GM12873 (cell line): ENCODE data around the gene OTOF.

Source experiments
- CTCF ChIP-seq: IDR thresholded peaks from 2 replicates; pipeline ENCODE4 v1.5.1; 2012; ENCODE audit warnings: low read depth, mild to moderate bottlenecking, moderate library complexity, low read length, control low read depth; ENCODE audit not compliant: insufficient read depth; ENCODE audit errors: missing control alignments

Gene OTOF

GRCh38 chr2:26469092-26469710 lies 8.7 kb downstream of the OTOF start:
- peak; percentile 81 for TF ChIP-seq CTCF

- TF ChIP-seq CTCF = no peak
These were observed 11.1 kb downstream of the OTOF start for GRCh38 chr2:26466662-26467310.

DNA sequence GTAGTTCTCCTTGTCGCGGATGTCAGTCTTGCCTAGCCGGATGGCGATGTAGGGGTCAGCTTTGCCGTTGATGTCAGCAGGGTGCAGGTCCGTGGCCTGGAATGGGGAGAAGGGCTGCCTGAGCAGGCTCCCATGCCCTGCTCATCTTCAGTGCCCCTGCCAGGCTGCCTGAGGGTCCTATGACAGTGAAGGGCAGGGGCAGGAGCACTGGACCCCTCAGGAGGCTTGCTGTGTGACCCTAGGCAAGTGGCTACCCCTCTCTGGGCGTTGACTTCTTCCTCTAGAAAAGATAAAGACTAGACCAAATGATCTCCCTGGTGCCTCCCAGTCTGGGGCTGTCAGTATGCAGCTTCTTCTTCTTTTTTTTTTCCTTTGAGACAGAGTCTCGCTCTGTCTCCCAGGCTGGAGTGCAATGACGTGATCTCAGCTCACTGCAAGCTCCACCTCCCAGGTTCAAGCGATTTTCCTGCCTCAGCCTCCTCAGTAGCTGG lies 11.9 kb downstream of the OTOF start:
- no peak for TF ChIP-seq CTCF

GRCh38 chr2:26465266-26465925 lies 12.5 kb downstream of the OTOF start:
- no peak for TF ChIP-seq CTCF

DNA sequence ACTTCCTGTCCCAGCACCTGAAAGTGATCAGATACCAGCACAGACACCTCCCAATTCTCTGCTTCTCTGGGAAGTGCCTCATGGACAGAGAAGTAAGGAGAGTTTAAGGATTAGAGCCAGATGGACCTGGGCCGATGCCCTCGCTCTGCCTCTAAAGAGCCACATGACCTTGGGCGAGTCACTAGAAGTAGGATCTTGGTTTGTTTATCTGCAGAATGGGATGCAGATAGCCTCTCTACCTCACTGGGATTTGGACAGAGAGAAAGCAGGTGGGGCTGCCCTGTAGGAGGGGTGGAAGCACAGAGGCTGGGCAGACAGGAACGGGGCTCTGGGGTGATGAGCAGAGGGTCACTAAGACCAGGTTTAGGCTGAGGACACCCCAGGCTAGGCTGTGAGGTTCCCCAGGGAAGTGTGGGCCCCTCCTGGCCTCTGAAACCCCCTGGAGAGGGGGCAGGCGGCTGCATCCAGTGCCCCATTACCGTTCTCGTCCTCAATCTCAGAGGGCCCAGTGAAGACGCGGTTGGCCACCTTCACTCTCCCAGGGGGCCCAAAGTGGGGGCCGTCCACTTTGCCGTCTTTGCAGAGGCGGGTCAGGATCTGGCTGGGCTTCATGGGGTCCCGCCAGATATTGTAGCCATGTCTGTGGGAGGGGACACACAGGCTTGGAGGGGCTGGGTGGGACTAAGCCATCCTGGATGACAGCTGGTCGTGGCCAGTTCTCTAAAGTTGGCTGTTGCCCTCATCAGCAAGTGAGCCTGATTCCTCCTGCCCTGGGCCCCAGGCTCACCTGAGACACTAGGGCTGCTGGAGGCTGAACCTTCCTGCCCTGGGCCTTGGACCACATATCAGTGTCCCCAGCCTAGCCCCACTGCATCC lies 13.3 kb downstream of the OTOF start:
- TF ChIP-seq CTCF = no peak

GRCh38 chr2:26463244-26464192 lies 14.4 kb downstream of the OTOF start:
- no peak for TF ChIP-seq CTCF
